HG02938 (cell line): ENCODE measurements around the gene CWF19L1.

Experiments used
- ATAC-seq: cut with Tn5 transposase; IDR thresholded peaks from one replicate; pipeline ENCODE4 v1.9.1; 2021; ENCODE audit warnings: mild to moderate bottlenecking, moderate library complexity; ENCODE audit not compliant: unreplicated experiment

Gene CWF19L1

GRCh38 chr10:100183481-100183880, 84.0 kb downstream of the CWF19L1 start:
- no peak for ATAC-seq

GRCh38 chr10:100182908-100183307, 84.5 kb downstream of the CWF19L1 start:
- ATAC-seq = no peak
